Right lobe of liver (tissue), 6 donors: ENCODE data around the gene KTN1. TPM values are rescaled to one million over a fixed set of nuclear protein-coding genes. Genes with fewer than 3 reads are reported as not detected.
A peak's percentile ranks its signal among the peaks of the same experiment; 100 is the strongest.

Experiments used
- ATAC-seq, 4 donors: fragments of 200-7000 bp; cut with Tn5 transposase; one replicate each; pipeline ENCODE4 v1.9.1; 2020; ENCODE audit warnings: mild to moderate bottlenecking in 4 of 4, moderate library complexity in 4 of 4
- DNase-seq, 3 donors: peaks; one replicate each; pipeline ENCODE4 v3.0.0-alpha.2; 2020
- H3K27ac ChIP-seq, 3 donors: fragments of 200-600 bp; one replicate each; pipeline ENCODE4 v1.8.0; 2022
- H3K27me3 ChIP-seq, 2 donors: fragments of 200-600 bp; one replicate each; pipeline ENCODE4 v1.8.0; 2022
- H3K36me3 ChIP-seq, 4 donors: fragments of 200-600 bp; sonication (generic) in 1 of 4; one replicate each; pipeline versions ENCODE4 v1.5.1 to v1.8.0; 2017 to 2022; ENCODE audit warnings: control low read depth in 1 of 4
- H3K4me1 ChIP-seq, 4 donors: fragments of 200-600 bp; sonication (generic) in 1 of 4; one replicate each; pipeline versions ENCODE4 v1.5.1 to v1.8.0; 2017 to 2022; ENCODE audit warnings: control low read depth in 1 of 4
- H3K4me3 ChIP-seq, 3 donors: fragments of 200-600 bp; one replicate each; pipeline ENCODE4 v1.8.0; 2022
- H3K9me3 ChIP-seq, 4 donors: fragments of 200-600 bp; sonication (generic) in 1 of 4; one replicate each; pipeline versions ENCODE4 v1.5.1 to v1.8.0; 2017 to 2022; ENCODE audit warnings: control low read depth in 1 of 4
- CTCF ChIP-seq, 4 donors: fragments of 200-600 bp in 3 of 4; fragments of 450-650 bp in 1 of 4; IDR thresholded peaks; one replicate each; pipeline versions ENCODE4 v1.5.1 to v1.8.0; 2016 to 2022; ENCODE audit warnings: antibody characterized with exemption in 4 of 4, mild to moderate bottlenecking in 2 of 4
- POLR2A ChIP-seq: fragments of 450-650 bp; IDR thresholded peaks from one replicate; pipeline ENCODE4 v1.6.1; 2017; ENCODE audit warnings: antibody characterized with exemption, mild to moderate bottlenecking
- WGBS: methylation state at CpG from one replicate; pipeline ENCODE4 v1.1.6; 2018; ENCODE audit warnings: low coverage, low lambda C conversion rate; ENCODE audit not compliant: insufficient coverage; ENCODE audit errors: missing lambda C conversion rate; 5-methylcytosine and 5-hydroxymethylcytosine counted together
- intact Hi-C, 2 donors: fragments of 100-400 bp; cut with DNase I; formaldehyde crosslinking; loops; one replicate each; pipeline versions ENCODE4 v1.11.2 to v1.14.1; 2022
- total RNA-seq, 6 experiments: library from RNA; depleted of rRNA in 2 of 6; stranded (reverse); fragments of >200 nt in 2 of 6; fragmentation: NEBNext Ultra II Directional in 3 of 6; extraction: Animal tissue kit (Norgen Biotek cat#: 25700) in 3 of 6; gene quantifications; one replicate each; pipeline versions ENCODE4 v1.1.0 to v1.2.4, GENCODE V29; 2016 to 2023
- donor health status: DM: no; HTN: yes; CAD: no.
- donor health status: DM: no; HTN: no; CAD: no.
- donor health status: DM: no; HTN: no; CAD: no.
- donor health status: DM: no; HTN: yes; CAD: no.
- donor health status: DM: no; HTN: yes; CAD: no.

The KTN1 gene
- total RNA-seq, 6 experiments from 2014 or later = 55.8 to 90.8 (median 64.1) TPM

GRCh38 chr14:55585854-55586253 is 5.8 kb downstream of the KTN1 start:
- DNase-seq (no peak), ATAC-seq (no peak)
- Histone ChIP-seq H3K27ac (no peak overlapping the region), H3K9me3 (no peaks in the 10 kb centered on the region), H3K4me1 (peaks cover 0 to 57% (median 16%) of the 10 kb centered on the region in 4 donors), H3K4me3 (no peak overlapping the region), H3K27me3 (no peaks in the 10 kb centered on the region), H3K36me3 (no peaks in the 10 kb centered on the region)
- TF ChIP-seq CTCF (IDR thresholded peaks at IDR 0.05) (no peak), POLR2A (no peak)
- intact Hi-C loops = no loop called here
- 67% methylated on average over 2 of the region's 2 CpGs for WGBS

- 73% methylated on average over 2 of the region's 2 CpGs for WGBS
- intact Hi-C loops = no loop called here
- no peaks in the 10 kb centered on the region for H3K36me3 ChIP-seq
- DNase-seq = no peak
- no peak overlapping the region for H3K4me3 ChIP-seq
- peaks cover 0 to 57% (median 16%) of the 10 kb centered on the region in 4 donors for H3K4me1 ChIP-seq
- ATAC-seq = no peak
- H3K27ac ChIP-seq = no peak overlapping the region
- H3K9me3 ChIP-seq = no peaks in the 10 kb centered on the region
- no peaks in the 10 kb centered on the region for H3K27me3 ChIP-seq
- no peak for TF ChIP-seq POLR2A
- TF ChIP-seq CTCF (IDR thresholded peaks at IDR 0.05) = no peak
These were observed 6.4 kb downstream of the KTN1 start for GRCh38 chr14:55586411-55586810.

- H3K27me3 ChIP-seq = no peaks in the 10 kb centered on the region
- H3K9me3 ChIP-seq = no peaks in the 10 kb centered on the region
- H3K4me3 ChIP-seq = no peak overlapping the region
- intact Hi-C loops = no loop called here
- no peaks in the 10 kb centered on the region for H3K36me3 ChIP-seq
- ATAC-seq = no peak
- TF ChIP-seq CTCF (IDR thresholded peaks at IDR 0.05) (no peak), POLR2A (no peak)
- peaks cover 0 to 49% (median 20%) of the 10 kb centered on the region in 4 donors for H3K4me1 ChIP-seq
- WGBS = 56% methylated on average over 1 of the region's 1 CpG
- H3K27ac ChIP-seq = no peak overlapping the region
- DNase-seq = no peak
These were observed 7.8 kb downstream of the KTN1 start for GRCh38 chr14:55587847-55588246.

- no peak overlapping the region for H3K27ac ChIP-seq
- no peak overlapping the region for H3K4me3 ChIP-seq
- no peak for ATAC-seq
- no peaks in the 10 kb centered on the region for H3K9me3 ChIP-seq
- peaks cover 0 to 49% (median 19%) of the 10 kb centered on the region in 4 donors for H3K4me1 ChIP-seq
- DNase-seq = no peak
- no peaks in the 10 kb centered on the region for H3K36me3 ChIP-seq
- H3K27me3 ChIP-seq = no peaks in the 10 kb centered on the region
- intact Hi-C loops = no loop called here
- 74% methylated on average over 2 of the region's 2 CpGs for WGBS
- no peak for TF ChIP-seq POLR2A
- no peak for TF ChIP-seq CTCF (IDR thresholded peaks at IDR 0.05)
These were observed 8.3 kb downstream of the KTN1 start for GRCh38 chr14:55588259-55588699.

- no peaks in the 10 kb centered on the region for H3K9me3 ChIP-seq
- H3K4me3 ChIP-seq = no peak overlapping the region
- DNase-seq (no peak), ATAC-seq (peak in 1 of 4 donors; percentile 39)
- peaks cover 0 to 49% (median 19%) of the 10 kb centered on the region in 4 donors for H3K4me1 ChIP-seq
- H3K36me3 ChIP-seq = no peaks in the 10 kb centered on the region
- WGBS = 88% methylated on average over 4 of the region's 6 CpGs
- no peak overlapping the region for H3K27ac ChIP-seq
- no peaks in the 10 kb centered on the region for H3K27me3 ChIP-seq
- intact Hi-C loops = no loop called here
- TF ChIP-seq POLR2A (no peak), CTCF (IDR thresholded peaks at IDR 0.05) (no peak)
These were observed 9.2 kb downstream of the KTN1 start for GRCh38 chr14:55589171-55589570.
